ENCODE measurements around the gene CIAO2B.

The CIAO2B gene

DNA sequence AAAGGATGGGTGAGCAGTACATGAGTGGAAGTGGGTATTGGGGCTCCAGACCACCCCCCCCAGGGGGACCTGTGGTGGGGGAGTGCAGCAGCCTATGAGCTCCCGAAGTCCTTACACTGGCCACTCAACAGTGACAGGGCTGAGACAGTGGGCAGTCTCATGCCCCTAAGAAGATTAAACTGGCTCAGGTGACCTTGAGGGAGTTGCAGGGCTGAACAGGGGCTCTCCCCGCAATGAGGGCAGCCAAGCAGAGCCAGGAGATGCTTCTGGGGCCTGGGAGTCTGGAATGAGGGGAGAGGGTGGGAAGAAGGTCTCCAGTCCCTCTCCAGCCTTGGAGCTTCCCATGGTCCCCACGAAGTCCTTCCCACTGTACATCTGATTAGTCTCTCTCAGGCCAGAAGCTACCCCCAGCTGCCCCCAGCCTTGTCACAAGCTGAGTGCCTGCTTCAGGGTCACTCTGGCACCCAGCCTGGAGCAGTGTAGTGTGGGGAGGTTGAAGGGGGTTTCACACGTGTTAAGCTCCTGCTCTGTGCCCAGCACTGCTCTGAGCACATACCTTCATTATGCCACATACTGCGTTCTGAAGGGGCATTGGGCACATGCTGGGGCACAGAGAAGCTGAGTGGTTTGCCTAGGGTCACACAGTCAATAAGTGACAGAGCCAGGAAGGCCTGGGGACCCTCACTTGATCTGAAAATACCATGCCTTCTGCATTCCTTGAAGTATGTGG, 14.5 kb downstream of the CIAO2B start:
- DNase-seq (ENCODE audit: low spot score) = no peak

DNA sequence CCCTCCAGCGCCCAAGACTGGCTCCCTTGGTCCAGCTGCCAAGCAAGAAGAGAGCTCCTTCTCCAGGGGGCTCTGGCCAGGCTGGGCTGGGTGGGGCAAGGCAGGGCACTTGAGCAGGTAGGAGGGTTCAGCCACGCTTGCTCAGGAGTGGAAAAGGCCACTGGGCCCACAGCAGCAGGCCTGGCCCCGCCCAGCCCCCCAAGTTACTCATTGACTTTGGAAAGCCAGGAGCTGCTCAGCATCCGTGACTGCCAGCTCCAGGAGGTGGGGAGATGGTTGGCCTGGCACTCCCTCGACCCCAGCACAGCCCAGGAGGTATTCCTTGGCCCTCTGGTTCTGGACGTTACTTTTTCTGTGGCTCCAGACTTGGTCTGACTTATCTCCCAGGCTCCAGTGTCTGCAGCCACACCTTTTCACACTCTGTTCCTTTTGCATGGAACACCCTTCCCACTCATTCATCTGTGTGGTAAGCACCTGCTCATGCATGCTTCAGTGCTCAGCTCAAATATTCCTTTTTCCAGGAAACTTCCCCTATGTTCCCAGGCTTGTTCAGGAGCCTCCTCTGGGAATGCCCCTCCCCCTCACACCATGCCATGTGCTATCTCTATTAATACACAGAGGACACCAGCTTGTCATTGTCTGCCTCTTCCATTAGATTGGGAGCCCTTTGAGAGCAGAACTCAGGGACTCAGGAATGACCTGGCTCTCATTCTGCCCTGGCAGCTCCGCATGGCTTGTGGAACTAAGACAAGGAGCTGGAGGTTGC, 15.2 kb downstream of the CIAO2B start, which contains the start of gene CDH16:
Gene CDH16, minus strand, starts transcription at position 83 of the 766 bp plus-strand sequence. CDS start 820 bp downstream, outside the sequence.
- DNase-seq (ENCODE audit: low spot score) = no peak

DNA sequence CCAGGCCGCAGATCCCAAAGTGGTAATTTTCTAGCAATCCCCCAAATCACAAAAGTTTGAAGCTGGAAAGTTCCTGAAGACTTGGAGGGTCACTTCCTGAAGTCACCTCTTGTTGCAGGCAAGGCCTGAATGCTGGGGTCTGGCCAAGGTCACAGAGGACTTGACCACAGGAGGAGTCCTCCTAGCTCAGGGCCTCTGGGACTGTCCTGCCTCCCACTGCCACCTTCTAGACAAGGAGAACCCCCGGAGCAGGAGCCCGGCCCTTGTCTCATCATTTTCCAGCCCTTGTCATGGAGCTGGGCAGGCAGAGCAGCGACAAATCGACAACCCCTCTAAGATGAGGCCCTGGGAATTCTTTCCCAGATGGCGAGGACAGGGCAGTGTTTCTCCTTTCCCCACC, 15.8 kb downstream of the CIAO2B start:
- no peak for DNase-seq (ENCODE audit: low spot score)

DNA sequence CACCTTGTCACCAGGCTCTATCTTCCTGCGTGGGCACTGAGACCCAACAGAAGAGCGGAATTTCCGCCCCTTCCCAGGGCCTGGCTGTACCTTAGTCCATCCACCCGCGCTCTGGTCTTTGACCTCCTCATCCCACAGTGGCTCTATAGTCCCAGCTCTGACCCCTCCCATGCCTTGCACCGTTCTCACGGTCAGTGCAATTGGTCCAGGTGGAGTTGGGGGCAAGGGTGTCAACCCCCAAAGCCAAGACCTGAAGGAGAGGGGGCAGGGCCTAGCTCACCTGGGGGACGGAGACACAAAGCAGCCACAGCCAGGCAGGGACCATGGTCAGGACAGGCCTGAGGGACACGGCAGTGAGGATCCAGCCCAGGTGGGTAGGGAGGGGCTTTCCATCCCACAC, 16.5 kb downstream of the CIAO2B start:
- DNase-seq (ENCODE audit: low spot score) = no peak

DNA sequence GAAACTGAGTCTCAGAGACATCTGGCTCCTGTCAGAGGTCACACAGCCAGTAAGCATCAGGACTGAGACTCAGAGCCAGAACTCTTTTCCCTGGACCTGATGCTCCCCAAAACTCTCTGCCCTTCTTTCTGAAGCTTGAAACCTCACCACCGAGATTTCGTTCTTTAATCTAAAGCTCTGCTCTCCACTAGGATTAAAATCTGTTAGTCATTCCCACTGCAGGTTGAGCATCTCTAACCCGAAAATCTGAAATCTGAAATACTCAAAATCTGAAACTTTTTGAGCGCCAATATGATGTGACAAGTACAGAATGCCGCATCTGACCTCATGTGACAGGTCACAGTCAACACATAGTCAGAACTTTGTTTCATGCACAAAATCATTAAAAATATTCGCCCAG, 17.7 kb downstream of the CIAO2B start:
- no peak for DNase-seq (ENCODE audit: low spot score)

DNA sequence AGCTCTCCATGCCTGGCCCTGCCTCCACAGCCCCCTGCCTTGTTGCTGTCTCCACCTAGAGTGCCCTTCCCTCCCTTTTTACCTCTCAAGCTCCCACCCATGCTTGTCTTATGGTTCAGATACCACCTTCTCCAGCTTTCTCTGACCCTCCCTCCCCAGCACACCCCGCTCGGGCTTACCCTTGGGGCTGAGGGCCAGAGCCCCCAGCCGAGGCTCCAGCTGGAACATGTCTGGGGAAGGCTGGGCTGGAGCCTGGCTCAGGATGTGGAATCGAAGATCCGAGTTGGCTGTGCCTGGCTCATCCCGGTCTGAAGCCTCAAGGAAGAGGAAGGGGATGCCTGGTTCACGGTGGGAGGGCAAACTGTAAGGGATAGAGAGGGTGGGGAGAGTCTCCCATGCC, 19.2 kb downstream of the CIAO2B start:
- DNase-seq (ENCODE audit: low spot score) = no peak

DNA sequence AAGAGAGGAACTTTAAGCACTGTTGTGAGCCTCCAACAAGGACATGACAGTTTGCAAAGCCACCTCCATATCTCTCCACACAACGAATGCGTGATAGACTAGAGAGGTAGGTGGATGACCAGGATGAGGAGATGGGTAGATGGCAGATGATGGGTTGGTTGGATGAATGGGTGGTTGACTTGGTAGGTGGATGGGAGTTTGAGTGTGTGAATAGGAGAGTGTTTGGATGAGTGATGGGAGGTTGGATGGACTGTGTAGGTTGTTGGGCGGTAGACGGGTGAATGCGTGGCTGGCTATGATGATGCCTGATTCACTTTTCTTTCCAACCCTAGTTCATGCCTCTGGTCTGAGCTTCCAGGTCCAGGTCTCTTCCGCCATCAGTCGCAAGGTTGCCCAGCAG, 19.7 kb downstream of the CIAO2B start:
- DNase-seq (ENCODE audit: low spot score) = no peak

DNA sequence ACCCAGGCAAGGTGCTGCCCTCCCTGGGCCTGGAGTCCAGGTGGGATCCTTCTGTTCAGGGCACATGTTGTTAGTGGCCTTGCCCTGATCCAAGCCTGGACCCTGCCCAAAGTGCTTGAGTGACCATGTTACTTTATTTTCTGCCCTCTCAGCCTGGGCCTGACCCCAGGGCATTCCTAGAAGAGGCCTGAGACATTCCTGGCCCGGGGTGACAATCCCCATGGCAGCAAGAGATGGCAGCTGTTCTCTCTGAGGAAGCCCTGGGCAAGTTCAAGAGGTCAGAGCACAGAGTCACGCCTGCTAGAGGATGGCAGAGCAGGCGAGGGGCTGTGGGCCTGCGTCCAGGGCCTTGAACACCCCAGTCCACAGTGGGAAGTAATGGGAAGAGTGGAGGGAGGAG, 20.5 kb downstream of the CIAO2B start:
- DNase-seq (ENCODE audit: low spot score) = no peak

DNA sequence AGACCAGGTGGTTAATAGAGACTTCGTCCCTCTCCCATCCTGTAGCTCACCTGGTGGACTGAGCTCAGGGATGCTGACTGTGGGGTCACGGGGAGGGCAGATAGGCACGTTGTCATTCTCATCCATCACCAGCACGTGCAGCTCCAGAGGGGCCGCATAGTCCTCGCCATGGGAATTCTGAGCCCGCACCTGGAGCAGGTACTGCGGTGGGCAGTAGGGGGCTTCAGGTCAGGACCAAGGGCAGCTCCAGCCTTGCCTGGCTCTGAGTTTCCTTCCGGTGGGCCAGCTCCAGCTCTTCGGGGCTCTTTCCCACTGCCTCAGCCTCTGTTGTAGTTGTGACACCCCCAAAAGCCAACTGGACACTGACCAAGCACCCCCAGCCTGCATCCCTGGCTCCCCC, 21.1 kb downstream of the CIAO2B start:
- DNase-seq (ENCODE audit: low spot score) = no peak

DNA sequence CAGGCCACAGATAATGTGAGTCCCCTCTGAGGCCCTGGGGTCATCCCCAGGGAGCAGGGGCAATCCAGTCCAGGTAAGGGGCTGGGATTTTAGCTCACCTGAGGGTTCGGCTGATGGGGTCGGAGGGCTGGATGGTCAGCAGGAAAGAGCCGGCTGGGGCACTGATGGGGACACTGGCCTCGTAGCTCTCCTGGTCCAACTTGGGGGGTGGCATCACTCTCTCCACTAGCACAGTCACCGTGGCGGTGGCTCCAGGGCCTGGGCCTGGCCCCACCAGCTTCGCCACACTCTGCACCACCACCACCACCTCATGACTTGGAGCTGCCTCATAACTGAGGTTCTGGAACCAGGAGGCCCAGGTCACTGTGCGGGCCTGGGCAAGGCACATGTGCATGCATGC, 22.4 kb downstream of the CIAO2B start:
- DNase-seq (ENCODE audit: low spot score) = no peak

DNA sequence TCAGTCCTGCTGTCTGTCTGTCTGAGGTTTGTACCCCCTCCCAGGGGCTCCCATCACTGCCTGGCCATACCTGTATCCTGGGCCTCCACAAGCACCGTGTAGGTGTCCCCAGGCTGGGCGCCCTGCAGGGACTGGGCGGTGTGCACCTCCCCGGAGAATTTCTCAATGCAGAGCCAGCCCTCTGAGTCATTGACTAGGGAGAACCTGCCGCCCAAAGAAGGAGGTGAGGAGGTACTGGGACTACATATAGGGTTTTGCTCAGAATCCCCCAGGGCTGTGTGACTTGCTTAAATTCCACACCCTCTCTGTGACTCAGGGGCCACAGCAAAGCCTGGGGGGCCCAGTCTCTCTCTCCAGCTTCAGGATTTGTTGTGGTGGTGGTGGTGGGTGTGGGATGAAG, 23.1 kb downstream of the CIAO2B start:
- DNase-seq (ENCODE audit: low spot score) = no peak

DNA sequence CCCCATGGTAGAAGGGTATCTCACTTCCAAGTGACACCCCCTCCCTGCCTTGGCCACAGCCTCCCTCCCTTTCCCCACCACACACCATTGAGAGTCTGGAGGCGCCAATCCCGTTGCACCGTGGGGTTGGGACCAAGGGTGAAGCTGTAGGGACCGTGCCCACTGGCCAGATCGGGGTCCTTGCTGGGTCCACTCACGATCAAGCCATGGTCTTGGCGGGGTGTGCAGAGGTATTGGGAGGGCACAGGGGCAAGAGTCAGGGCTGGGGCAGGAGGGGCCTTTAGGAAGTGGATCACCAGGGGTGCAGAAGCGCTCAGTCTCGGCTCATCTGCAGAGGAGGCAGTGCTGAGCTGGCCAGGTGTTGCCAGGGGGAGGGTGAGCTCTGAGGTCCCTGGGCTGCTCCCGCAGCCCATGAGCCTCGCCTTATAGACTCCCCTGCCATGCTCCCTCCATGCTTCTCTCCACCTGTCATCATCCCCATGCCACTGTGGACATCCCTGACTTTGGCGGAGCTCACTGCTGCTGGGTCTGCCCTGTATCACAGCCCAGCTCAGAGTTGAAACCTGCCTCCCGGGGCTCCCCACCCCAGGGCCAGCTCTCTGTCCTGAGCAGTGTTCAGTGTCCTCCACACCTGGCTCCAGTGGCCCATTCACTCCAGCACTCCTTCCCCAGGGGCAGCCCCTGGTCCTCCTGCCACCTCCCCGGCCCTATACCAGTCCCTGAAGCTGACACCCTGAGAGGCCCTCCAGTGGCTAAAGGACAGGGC, 23.8 kb downstream of the CIAO2B start:
- no peak for DNase-seq (ENCODE audit: low spot score)

DNA sequence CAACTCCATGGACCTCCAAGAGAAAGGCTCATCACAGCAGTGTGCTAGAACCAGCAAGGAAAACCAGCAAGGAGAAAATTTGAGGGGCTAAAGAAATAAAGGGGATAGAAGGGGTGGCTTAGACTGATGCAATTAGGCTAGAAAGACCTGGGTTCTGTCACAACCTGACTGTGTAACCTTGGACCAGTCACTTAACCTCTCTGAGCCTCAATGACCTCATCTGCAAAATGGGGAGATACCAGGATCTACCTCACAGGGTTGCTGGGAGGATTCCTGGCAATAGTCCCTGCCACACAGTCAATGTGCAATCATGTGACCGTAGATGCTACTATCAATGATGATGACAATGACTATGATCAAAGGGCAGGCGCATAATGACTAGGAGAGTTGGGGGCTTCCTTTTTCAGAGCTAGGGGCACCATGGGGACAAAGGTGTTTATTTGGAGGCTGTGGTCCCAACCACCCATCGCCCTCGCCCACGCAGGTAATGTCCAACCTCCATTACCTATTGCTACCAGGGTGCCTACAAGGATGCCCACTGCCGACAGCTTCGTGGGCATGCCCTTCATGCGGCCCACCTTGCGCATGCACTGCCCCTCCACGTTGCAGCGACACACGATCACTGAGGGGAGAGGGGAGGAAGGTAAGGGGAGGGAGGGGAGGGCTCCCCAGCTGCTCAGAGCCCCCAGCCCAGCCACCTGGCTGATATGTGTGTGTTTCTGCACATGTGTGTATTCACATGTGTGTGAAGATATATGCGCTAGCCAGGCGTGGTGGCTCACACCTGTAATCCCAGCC, 25.2 kb downstream of the CIAO2B start:
- DNase-seq (ENCODE audit: low spot score) = no peak

DNA sequence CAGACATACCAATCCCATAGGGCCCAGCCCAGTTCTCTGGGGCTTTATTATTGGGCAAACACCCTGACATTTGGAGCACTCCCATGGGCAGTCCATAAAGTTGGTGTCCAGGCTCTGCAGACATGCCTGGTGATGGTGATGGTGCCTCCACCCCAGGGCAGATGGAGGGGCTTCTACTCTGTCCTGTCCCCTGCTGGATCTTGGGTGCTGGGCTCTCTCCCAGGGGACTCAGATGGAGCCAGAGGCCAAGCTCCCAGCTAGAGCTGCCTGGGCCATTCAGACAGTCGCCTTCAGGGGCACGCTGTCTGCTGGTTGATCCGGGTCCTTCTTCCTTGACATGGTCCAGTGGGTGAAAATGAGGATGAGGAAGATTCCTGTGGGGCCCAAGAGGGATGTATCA, 26.1 kb downstream of the CIAO2B start:
- DNase-seq (ENCODE audit: low spot score) = no peak

DNA sequence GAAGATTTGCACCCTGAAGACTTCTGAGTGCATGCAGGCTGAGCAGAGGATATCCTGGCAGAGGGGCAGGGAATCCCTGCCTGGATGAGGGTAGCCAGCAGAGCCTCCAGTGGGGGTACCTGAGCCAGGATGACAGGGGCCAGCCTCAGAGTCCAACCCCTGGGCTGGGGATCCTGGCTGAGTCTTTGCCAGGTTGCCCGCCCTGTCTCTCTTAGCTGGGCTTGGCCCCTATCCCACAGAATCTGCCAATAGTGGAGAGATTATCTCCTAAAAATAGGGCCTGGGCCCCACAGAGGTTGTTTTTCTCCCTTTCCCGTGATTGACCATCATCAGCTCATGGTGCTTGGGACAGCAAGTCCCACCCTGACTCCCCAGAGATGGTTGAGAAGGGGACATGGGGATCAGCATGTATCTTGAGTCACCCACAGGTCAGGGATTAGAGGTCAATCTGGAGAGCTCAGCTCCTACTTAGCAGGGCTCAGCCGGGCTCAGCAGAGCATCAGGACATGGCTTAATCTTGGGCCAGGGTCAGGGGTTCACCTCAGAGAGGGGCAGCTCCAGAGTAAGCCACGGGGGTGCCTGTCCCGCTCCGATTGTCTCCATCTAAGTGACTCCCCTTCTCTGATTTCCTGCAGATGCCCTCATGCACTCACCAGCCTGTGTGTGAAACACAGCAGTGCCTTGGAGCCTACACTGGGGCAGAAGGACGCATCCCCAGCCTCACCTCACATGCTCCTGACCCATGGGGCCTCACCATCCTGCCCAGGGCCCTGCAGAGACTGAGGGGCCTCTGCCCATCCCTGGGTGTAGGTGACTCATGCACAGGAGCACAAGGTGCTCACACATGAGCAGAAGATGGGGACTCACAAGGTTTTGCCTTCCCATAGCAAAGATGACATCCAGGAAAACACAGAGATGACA, 27.0 kb downstream of the CIAO2B start:
- no peak for DNase-seq (ENCODE audit: low spot score)

DNA sequence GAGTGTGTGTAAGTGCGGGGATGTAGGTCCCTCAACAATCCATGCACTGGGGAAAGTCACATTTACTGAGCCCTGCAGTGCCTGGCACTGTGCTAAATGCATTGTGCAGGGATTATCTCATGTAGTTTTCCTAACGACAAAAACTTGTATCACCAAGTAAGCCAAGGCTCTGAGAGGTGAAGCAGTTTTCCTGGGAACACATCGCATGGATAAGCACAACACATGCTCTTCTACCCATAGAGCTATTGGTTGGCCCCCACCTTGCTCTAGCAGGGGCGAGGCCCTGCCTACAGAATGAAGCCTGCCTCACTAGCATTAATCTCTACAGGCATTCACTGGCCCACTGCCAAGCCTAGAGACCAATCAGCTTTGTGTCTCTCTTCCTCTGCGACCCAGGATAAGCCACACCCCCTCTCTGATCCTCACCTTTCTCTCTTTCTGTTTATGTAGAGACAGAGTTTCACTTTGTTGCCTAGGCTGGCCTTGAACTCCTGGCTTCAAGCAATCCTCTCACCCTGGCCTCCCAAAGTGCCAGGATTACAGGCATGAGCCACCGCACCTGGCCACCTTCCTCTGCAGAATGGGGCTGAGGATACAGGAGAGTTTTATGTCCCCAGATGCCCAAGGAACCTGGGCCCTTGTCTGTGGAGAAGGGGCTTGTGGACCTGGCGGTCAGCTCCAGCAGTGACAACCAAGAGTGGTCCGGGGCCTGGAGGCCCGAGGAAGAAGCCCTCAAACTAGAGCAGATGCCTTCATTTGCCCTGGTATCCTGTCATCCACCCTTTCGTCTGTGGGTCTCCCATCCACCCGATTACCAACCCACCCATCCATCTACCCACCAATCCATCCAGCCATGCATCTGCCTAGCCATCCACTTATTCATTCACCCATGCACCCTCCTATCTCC, 28.3 kb downstream of the CIAO2B start:
- DNase-seq (ENCODE audit: low spot score) = no peak

DNA sequence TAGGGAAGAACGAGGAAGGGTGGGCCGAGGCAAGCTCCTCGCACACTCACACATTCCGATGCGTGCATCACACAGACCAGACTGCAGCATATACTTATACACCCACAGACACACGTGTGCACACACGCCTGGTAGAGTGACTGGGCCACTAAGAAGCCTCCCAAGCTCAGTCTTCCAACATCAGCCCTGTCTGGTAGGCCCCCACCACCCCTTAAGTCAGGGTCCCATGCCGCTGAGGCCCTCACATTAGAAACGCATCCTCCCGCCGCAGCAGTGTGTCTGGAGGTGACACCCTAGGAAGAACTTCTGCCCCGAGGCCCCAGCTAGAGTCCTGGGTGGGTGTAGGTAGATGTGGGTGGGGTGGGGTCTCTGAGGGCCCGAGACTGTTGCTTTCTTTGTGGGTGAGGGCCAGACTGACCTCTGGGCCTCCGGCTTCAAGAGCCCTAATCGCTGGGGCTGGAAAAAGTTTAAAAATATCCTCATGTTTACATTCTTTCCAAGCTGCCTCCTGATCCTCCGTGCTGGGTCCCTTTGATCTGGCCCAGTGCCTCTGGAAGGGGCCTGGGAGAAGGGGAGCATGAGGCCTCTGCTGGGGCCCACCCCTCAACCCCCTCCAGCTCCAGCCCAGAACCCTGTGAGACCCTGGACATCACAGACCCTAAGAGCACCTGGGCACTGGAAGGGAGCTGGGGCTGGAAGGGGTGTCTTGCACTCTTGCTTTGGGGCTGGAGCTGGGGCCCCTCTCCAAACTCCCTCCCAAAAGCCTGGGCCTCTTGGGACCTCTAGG, 29.2 kb downstream of the CIAO2B start:
- DNase-seq (ENCODE audit: low spot score) = no peak

DNA sequence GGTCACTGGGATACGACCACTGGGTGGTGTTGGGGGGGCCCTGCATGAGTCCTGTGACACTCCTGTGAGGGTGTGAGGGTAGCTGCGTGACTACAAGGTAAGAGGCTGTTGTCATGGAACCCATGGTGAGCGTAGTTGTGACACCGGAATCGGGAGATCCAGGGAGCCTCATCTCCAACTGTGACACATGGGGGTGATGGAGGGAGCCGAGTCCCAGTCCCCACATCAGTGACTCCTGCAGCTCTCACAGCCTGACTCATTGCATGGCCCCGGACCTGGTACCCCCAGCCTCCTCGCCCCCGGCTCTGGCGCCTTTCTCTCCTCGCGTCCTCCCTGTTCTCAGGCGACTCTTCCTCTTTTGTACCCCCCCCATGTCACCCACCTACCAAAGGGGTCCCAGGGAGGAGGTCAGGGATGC, 29.8 kb downstream of the CIAO2B start:
- DNase-seq (ENCODE audit: low spot score) = no peak

All from GM03348 (cell line).